ENCODE measurements around the gene EBF4. TPM values are rescaled to one million over a fixed set of nuclear protein-coding genes. Genes with fewer than 3 reads are reported as not detected.
"Not testable (repeated sequence)": the region's sequence is repeated elsewhere in the genome, so short reads cannot be mapped to it uniquely, and the experiment has no call there.

EBF4 gene
- total RNA-seq, 4 donors from 2014 or later = 24.2 to 55.8 (median 42.4) TPM

GRCh38 chr20:2671977-2672376 lies 20.6 kb upstream of the EBF4 start:
- Histone ChIP-seq H3K27me3 (no peaks in the 10 kb centered on the region), H3K9me3 (no peaks in the 10 kb centered on the region), H3K4me1 (no peaks in the 10 kb centered on the region), H3K4me3 (replicated peaks in 1 of 3) (no peak overlapping the region), H3K27ac (no peak overlapping the region), H3K36me3 (no peaks in the 10 kb centered on the region)
- TF ChIP-seq CTCF (IDR thresholded peaks at IDR 0.05) = no peak
- no peak for TF ChIP-seq POLR2A (IDR thresholded peaks at IDR 0.05)
- WGBS, 2 donors = 30 to 45% methylated on average over 4 of the region's 4 CpGs
- intact Hi-C loops (cut with DNase I) = no loop called here
- DNase-seq = no peak

- H3K36me3 ChIP-seq = no peaks in the 10 kb centered on the region
- no peaks in the 10 kb centered on the region for H3K9me3 ChIP-seq
- TF ChIP-seq POLR2A (IDR thresholded peaks at IDR 0.05) (no peak), CTCF (IDR thresholded peaks at IDR 0.05) (no peak)
- no peak for DNase-seq
- no peaks in the 10 kb centered on the region for H3K4me1 ChIP-seq
- no peaks in the 10 kb centered on the region for H3K27me3 ChIP-seq
- 71 to 81% methylated on average over 3 of the region's 3 CpGs for WGBS, 2 donors
- intact Hi-C loops (cut with DNase I) = no loop called here
- H3K27ac ChIP-seq = no peak overlapping the region
- no peak overlapping the region for H3K4me3 ChIP-seq (replicated peaks in 1 of 3)
Observed at GRCh38 chr20:2672446-2672845, 20.1 kb upstream of the EBF4 start.

- WGBS, 2 donors = 85 to 95% methylated on average over 3 to 4 of the region's 4 CpGs
- Histone ChIP-seq H3K9me3 (no peaks in the 10 kb centered on the region), H3K4me1 (no peaks in the 10 kb centered on the region), H3K4me3 (replicated peaks in 1 of 3) (no peak overlapping the region), H3K36me3 (no peaks in the 10 kb centered on the region), H3K27ac (no peak overlapping the region), H3K27me3 (no peaks in the 10 kb centered on the region)
- no peak for DNase-seq
- no peak for TF ChIP-seq POLR2A (IDR thresholded peaks at IDR 0.05)
- no peak for TF ChIP-seq CTCF (IDR thresholded peaks at IDR 0.05)
- intact Hi-C loops (cut with DNase I) = no loop called here
Observed at GRCh38 chr20:2673453-2673852, 19.1 kb upstream of the EBF4 start.

DNA sequence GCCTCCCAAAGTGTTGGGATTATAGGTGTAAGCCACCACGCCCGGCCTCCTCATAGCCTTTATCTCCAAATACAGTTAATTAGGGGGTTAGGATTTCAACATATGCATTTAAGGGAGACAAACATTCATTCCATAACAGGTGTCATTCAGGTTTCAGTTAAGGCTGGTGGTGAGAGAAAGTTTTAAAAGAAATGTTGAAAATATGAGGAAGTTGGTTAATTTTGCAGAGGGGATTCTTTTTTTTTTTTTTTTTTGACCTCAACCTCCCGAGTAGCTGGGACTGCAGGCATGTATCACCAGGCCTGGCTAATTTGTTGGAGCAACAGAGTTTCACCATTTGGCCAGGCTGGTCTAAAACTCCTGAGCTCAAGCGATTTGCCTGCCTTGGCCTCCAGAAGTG lies 12.5 kb upstream of the EBF4 start:
- Histone ChIP-seq H3K27ac (no peak overlapping the region), H3K4me1 (no peaks in the 10 kb centered on the region), H3K27me3 (no peaks in the 10 kb centered on the region), H3K9me3 (no peaks in the 10 kb centered on the region), H3K4me3 (replicated peaks in 1 of 3) (no peak overlapping the region), H3K36me3 (no peaks in the 10 kb centered on the region)
- no peak for TF ChIP-seq CTCF (IDR thresholded peaks at IDR 0.05)
- TF ChIP-seq POLR2A (IDR thresholded peaks at IDR 0.05) = no peak
- 86 to 88% methylated on average over 4 of the region's 4 CpGs for whole genome bisulfite sequencing, 2 donors
- intact Hi-C loops (cut with DNase I) = no loop called here
- no peak for DNase-seq

DNA sequence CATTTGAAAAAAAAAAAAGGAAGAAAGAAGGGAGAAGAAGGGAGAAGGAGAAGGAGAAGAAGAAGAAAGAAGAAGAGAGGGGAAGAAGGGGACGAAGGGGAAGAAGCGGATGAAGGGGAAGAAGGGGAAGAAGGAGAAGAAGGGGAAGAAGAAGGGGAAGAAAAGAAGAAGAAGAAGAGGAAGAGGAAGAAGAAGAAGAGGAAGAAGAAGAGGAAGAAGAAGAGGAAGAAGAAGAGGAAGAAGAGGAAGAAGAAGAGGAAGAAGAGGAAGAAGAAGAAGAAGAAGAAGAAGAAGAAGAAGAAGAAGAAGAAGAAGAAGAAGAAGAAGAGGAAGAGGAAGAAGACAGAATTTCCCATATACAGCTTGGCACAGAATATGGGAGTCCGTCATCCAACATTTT lies 10.5 kb upstream of the EBF4 start:
- 90 to 94% methylated on average over 3 of the region's 3 CpGs for WGBS, 2 donors

DNA sequence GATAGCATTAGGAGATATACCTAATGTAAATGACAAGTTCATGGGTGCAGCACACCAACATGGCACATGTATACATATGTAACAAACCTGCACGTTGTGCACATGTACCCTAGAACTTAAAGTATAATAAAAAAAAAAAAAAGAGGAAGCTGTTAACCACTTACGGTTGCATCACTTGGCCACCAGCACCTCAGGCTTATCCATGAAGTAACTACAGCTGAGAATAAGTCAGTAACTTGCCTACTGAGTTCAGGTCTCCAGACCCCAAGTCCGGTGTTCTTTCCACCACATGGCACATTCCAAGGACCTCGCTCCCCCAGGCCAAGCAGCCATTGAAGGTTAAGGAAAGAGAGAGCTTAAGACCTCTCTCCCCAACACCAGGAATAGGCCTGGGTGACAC lies 7.8 kb upstream of the EBF4 start:
- H3K27ac ChIP-seq; H3K4me1 ChIP-seq; DNase-seq; intact Hi-C loops (cut with DNase I); H3K27me3 ChIP-seq; H3K36me3 ChIP-seq; H3K9me3 ChIP-seq; H3K4me3 ChIP-seq (replicated peaks in 1 of 3): not testable (repeated sequence)
- WGBS, 2 donors = 88 to 91% methylated on average over 4 of the region's 4 CpGs

More for the DNA sequence above, 10.5 kb upstream of the EBF4 start:
- H3K36me3 ChIP-seq; DNase-seq; H3K27me3 ChIP-seq; intact Hi-C loops (cut with DNase I); H3K4me1 ChIP-seq; H3K9me3 ChIP-seq; H3K27ac ChIP-seq; H3K4me3 ChIP-seq (replicated peaks in 1 of 3): not testable (repeated sequence)
